ENCODE data around the gene ANKRD37. TPM values are rescaled to one million over a fixed set of nuclear protein-coding genes. Genes with fewer than 3 reads are reported as not detected.

ANKRD37 gene
- total RNA-seq, 1 experiment from 2014 or later, result 3.7 TPM

- Histone ChIP-seq H3K23ac (ENCODE audit: insufficient read length, low read depth, low read length) (no peak overlapping the region), H3K23me2 (ENCODE audit: insufficient read length, low read depth, low read length, poor library complexity, severe bottlenecking) (no peaks in the 10 kb centered on the region), H4K8ac (replicated peaks; ENCODE audit: insufficient read length, low read depth, low read length) (no peak overlapping the region), H2BK12ac (ENCODE audit: insufficient read length, low read depth, low read length) (no peak overlapping the region), H4K5ac (ENCODE audit: insufficient read length, low read depth, low read length) (no peak overlapping the region), H3T11ph (ENCODE audit: low read length) (no peak overlapping the region), H3K79me2 (ENCODE audit: insufficient read depth, low read length) (no peaks in the 10 kb centered on the region), H2BK20ac (ENCODE audit: low read depth, low read length, poor library complexity, severe bottlenecking) (no peak overlapping the region), H3K18ac (ENCODE audit: insufficient read length, low read depth, low read length) (no peak overlapping the region), H3K56ac (ENCODE audit: insufficient read length, low read depth, low read length) (no peak overlapping the region), H4K20me1 (ENCODE audit: control insufficient read depth, insufficient read depth, insufficient read length) (no peaks in the 10 kb centered on the region), H3K27me3 (ENCODE audit: insufficient read depth, low read length) (no peaks in the 10 kb centered on the region), H3K9me3 (ENCODE audit: control insufficient read depth, low read depth, low read length) (no peaks in the 10 kb centered on the region), H2BK15ac (ENCODE audit: low read depth, low read length) (no peak overlapping the region), H3K4ac (ENCODE audit: low read depth, low read length) (no peak overlapping the region), H2BK5ac (ENCODE audit: insufficient read length, low read length) (no peak overlapping the region), H3K79me1 (ENCODE audit: insufficient read depth, low read depth, low read length, poor library complexity, severe bottlenecking) (no peaks in the 10 kb centered on the region), H4K91ac (ENCODE audit: insufficient read length, low read depth, low read length) (no peak overlapping the region), H3K27ac (ENCODE audit: insufficient read length, low read depth, low read length) (no peak overlapping the region), H2BK120ac (ENCODE audit: low read depth, low read length, poor library complexity, severe bottlenecking) (no peak overlapping the region), H3K4me2 (ENCODE audit: insufficient read depth, insufficient read length, low read length) (no peak overlapping the region), H3K4me1 (ENCODE audit: insufficient read depth, low read length) (no peaks in the 10 kb centered on the region), H3K9ac (ENCODE audit: extremely low read depth, insufficient read length, low read length) (no peak overlapping the region), H2AK5ac (ENCODE audit: insufficient read length, low read length) (no peak overlapping the region), H3K14ac (ENCODE audit: insufficient read depth, low read length) (no peak overlapping the region), H2AFZ (ENCODE audit: low read length) (no peak overlapping the region)
- Mint-ChIP-seq H3K27me3 (ENCODE audit: low read depth) (no peaks in the 10 kb centered on the region), H3K27ac (no peak overlapping the region), H3K9me3 (no peaks in the 10 kb centered on the region), H3K4me3 (no peak overlapping the region), H3K36me3 (ENCODE audit: insufficient read depth in 1 of 3, low read depth in 3 of 3) (peaks cover 2 to 43% (median 22%) of the 10 kb centered on the region in 3 experiments; a peak in 5 of 7 replicates), H3K4me1 (peaks cover 3 to 4% of the 10 kb centered on the region in 2 experiments; a peak in 3 of 4 replicates)
- no peak for DNase-seq
- no CpG with 5 or more reads among the region's 4 CpGs for WGBS (ENCODE audit: extremely low coverage, insufficient read length, low lambda C conversion rate)
- no peak for TF ChIP-seq CTCF (conservative IDR thresholded peaks at IDR 0.05)
Observed at GRCh38 chr4:185358514-185358913, 38.1 kb upstream of the ANKRD37 start.

Data from H9 (cell line).